Colonic mucosa (tissue), 4 donors: ENCODE measurements around the gene LYPD6B. TPM values are rescaled to one million over a fixed set of nuclear protein-coding genes. Genes with fewer than 3 reads are reported as not detected.

Source experiments
- DNase-seq: peaks from one replicate; pipeline ENCODE4 v3.0.0-alpha.2; 2020
- H3K27ac ChIP-seq: fragments of 200-600 bp; one replicate; pipeline ENCODE4 v1.8.0; 2021
- H3K27me3 ChIP-seq: fragments of 200-600 bp; one replicate; pipeline ENCODE4 v1.8.0; 2021
- H3K36me3 ChIP-seq: fragments of 200-600 bp; one replicate; pipeline ENCODE4 v1.8.0; 2021
- H3K4me1 ChIP-seq: fragments of 200-600 bp; one replicate; pipeline ENCODE4 v1.8.0; 2021; ENCODE audit warnings: mild to moderate bottlenecking
- H3K4me3 ChIP-seq: fragments of 200-600 bp; one replicate; pipeline ENCODE4 v1.8.0; 2021
- H3K9ac ChIP-seq, 2 donors: one replicate each; pipeline ENCODE4 v1.7.0; 2013; ENCODE audit warnings: control low read depth in 2 of 2, low read depth in 2 of 2, low read length in 2 of 2
- H3K9me3 ChIP-seq: fragments of 200-600 bp; one replicate; pipeline ENCODE4 v1.8.0; 2021
- intact Hi-C: fragments of 100-400 bp; cut with DNase I; formaldehyde crosslinking; loops from one replicate; pipeline ENCODE4 v1.14.1; 2022
- total RNA-seq, 2 donors: library from RNA; stranded (reverse); fragmentation: NEBNext Ultra II Directional in 1 of 2; extraction: Animal tissue kit (Norgen Biotek cat#: 25700) in 1 of 2; gene quantifications; one replicate each; pipeline ENCODE4 v1.2.1, GENCODE V29; 2021
- TF ChIP-seq, protein P1 (sequence below): fragments of 200-600 bp; IDR thresholded peaks from one replicate; pipeline ENCODE4 v1.8.0; 2022; ENCODE audit warnings: antibody characterized with exemption, mild to moderate bottlenecking
- donor health status: healthy.
- donor health status: DM: no; HTN: no; CAD: no.
- donor health status: DM: no; HTN: no; CAD: no.

Gene LYPD6B
- total RNA-seq, 2 donors from 2014 or later: 2.6 to 3.4 TPM

GRCh38 chr2:149055751-149056150, 17.3 kb downstream of the LYPD6B start:
- TF ChIP-seq, protein P1, sequence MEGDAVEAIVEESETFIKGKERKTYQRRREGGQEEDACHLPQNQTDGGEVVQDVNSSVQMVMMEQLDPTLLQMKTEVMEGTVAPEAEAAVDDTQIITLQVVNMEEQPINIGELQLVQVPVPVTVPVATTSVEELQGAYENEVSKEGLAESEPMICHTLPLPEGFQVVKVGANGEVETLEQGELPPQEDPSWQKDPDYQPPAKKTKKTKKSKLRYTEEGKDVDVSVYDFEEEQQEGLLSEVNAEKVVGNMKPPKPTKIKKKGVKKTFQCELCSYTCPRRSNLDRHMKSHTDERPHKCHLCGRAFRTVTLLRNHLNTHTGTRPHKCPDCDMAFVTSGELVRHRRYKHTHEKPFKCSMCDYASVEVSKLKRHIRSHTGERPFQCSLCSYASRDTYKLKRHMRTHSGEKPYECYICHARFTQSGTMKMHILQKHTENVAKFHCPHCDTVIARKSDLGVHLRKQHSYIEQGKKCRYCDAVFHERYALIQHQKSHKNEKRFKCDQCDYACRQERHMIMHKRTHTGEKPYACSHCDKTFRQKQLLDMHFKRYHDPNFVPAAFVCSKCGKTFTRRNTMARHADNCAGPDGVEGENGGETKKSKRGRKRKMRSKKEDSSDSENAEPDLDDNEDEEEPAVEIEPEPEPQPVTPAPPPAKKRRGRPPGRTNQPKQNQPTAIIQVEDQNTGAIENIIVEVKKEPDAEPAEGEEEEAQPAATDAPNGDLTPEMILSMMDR: no peak
- Histone ChIP-seq H3K9ac (no peak overlapping the region), H3K4me3 (no peak overlapping the region), H3K9me3 (no peaks in the 10 kb centered on the region), H3K36me3 (no peaks in the 10 kb centered on the region), H3K4me1 (no peaks in the 10 kb centered on the region), H3K27ac (no peak overlapping the region), H3K27me3 (no peaks in the 10 kb centered on the region)
- intact Hi-C loops: no loop called here
- DNase-seq: no peak

DNA sequence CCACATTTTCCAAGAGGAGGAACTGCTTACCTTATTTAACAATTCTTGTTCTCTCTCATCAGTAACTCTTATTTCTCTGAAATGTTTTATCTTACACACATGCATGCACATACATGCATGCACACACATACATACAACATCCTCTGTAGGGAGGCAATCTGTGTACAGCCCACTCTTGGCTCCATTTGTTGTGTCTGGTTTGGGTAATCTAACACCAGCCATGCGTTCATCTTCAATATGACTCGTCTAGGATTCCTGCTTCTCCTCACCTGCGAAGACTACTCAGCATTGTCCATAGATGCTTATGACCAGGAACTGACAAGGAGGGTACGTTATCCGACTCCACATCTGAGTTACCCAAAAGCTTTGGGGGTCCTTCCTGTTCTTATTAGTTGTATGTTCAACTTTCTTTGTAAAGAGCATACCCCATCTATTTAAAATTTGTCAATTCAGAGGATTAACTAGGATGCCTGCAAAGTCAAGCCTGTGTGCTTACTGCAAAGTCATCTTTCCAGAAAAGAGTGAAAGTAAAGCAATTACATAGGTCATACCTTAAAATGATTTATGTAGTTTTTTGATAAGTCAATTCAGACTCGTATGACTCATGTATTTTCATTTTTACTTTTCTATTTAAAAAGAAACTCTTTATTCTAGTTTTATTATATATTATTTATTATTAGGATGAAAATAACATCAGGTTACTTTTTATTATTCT, 18.2 kb downstream of the LYPD6B start:
- no peak overlapping the region for H3K9ac ChIP-seq
- TF ChIP-seq, protein P1: no peak
- intact Hi-C loops: no loop called here
- H3K4me1 ChIP-seq: no peaks in the 10 kb centered on the region
- no peaks in the 10 kb centered on the region for H3K36me3 ChIP-seq
- H3K9me3 ChIP-seq: no peaks in the 10 kb centered on the region
- no peaks in the 10 kb centered on the region for H3K27me3 ChIP-seq
- H3K4me3 ChIP-seq: no peak overlapping the region
- no peak for DNase-seq
- H3K27ac ChIP-seq: no peak overlapping the region

DNA sequence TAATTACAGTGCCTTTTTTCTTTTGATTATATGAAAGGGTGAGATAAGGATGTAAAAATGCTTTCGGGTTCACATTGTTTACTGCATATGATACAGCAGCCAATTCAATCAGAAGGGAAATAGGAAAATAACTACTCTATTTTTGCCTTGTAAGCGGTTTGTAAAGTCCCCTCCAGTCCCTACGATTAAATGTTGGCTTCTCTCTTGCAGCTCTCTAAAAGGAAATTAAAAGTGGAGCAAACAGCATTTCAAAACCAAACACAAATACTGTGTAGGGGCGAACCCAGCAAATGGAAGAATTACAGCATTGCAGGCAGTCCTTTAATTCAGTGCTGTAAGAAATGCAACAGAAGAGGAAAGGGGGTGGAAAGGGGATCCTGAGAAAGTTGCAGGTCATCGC, 18.9 kb downstream of the LYPD6B start:
- H3K36me3 ChIP-seq: no peaks in the 10 kb centered on the region
- no peaks in the 10 kb centered on the region for H3K9me3 ChIP-seq
- TF ChIP-seq, protein P1: no peak
- no peak overlapping the region for H3K27ac ChIP-seq
- no peak for DNase-seq
- H3K27me3 ChIP-seq: no peaks in the 10 kb centered on the region
- H3K4me3 ChIP-seq: no peak overlapping the region
- H3K9ac ChIP-seq: no peak overlapping the region
- H3K4me1 ChIP-seq: no peaks in the 10 kb centered on the region
- intact Hi-C loops: no loop called here

GRCh38 chr2:149058936-149059335, 20.4 kb downstream of the LYPD6B start:
- Histone ChIP-seq H3K27ac (no peak overlapping the region), H3K27me3 (no peaks in the 10 kb centered on the region), H3K9ac (no peak overlapping the region), H3K4me3 (no peak overlapping the region), H3K9me3 (no peaks in the 10 kb centered on the region), H3K36me3 (no peaks in the 10 kb centered on the region), H3K4me1 (peaks cover 4% of the 10 kb centered on the region)
- intact Hi-C loops: no loop called here
- TF ChIP-seq, protein P1: no peak
- DNase-seq: no peak

GRCh38 chr2:149059822-149060221, 21.3 kb downstream of the LYPD6B start:
- H3K4me3 ChIP-seq: no peak overlapping the region
- no peaks in the 10 kb centered on the region for H3K9me3 ChIP-seq
- DNase-seq: no peak
- no peak overlapping the region for H3K9ac ChIP-seq
- H3K27me3 ChIP-seq: no peaks in the 10 kb centered on the region
- intact Hi-C loops: no loop called here
- no peak overlapping the region for H3K27ac ChIP-seq
- H3K4me1 ChIP-seq: peaks cover 8% of the 10 kb centered on the region
- TF ChIP-seq, protein P1: no peak
- no peaks in the 10 kb centered on the region for H3K36me3 ChIP-seq
